GM19239 (cell line): ENCODE data around the gene POMGNT2.

Experiments
- DNase-seq: peaks from one replicate; pipeline ENCODE4 v3.0.0; 2011; ENCODE audit warnings: low spot score; ENCODE audit not compliant: insufficient read length
- FAIRE-seq: peaks from 2 replicates; lab custom pipeline; 2011; peaks lifted over from hg19 to GRCh38; lab: Jason Lieb, UNC

Gene POMGNT2

GRCh38 chr3:43104660-43105595 lies 951 bp downstream of the POMGNT2 start:
- FAIRE-seq, result no peak
- DNase-seq, result no peak

DNA sequence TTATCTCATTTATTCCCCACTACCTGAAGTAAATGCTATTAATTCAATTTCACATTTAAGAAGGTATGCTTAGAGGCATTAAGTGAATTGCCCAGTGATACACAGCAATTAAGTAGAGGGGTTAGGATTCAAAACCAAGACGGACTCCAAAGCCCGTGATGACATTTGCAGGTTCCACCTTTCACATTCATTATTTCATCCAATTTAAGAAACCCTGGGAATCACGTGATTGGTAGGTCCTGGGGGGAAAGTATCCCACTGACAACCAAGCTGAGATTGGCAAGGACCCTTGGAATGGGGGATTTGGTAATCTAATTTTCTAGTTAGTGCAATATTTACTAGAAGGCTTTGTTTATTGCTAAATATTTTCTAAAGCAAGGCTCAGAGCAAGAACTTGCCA lies 1.8 kb downstream of the POMGNT2 start:
- no peak for FAIRE-seq
- DNase-seq, result no peak

DNA sequence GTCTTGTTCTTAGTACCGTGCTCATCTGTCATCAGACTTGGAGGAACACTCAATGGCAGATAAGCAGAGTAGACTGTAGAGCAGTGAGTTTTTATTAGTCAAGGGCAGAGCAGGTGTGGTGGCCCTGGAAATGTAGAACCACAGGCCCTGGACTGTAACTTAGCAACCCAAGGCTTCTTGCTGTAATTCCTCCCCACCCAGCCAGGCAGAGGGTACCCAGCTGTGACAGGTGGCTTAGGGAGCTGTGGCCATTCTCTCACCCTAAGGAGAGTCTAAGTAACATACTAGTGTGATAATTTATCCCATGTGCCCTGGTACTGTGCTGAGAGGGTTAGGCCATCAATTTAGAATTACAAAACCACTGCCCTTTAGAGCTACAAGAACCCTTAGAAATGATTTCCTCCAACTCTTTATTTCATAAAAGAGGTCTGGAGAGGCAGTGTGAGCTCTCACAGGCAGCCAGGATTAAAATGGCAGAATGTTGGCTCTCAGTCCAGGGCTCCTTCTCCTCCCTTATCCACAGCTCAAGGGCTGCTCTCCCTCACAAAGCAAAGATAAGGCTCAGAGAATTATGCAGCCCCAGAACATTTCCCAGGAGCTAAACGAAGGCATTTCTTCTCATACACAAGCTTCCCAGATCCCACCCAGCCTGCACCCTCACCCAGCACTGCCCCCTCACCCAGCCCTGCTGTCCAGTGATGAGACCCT lies 3.0 kb downstream of the POMGNT2 start:
- no peak for DNase-seq
- no peak for FAIRE-seq

GRCh38 chr3:43098761-43099160 lies 7.1 kb downstream of the POMGNT2 start:
- FAIRE-seq (no peak), DNase-seq (no peak)

DNA sequence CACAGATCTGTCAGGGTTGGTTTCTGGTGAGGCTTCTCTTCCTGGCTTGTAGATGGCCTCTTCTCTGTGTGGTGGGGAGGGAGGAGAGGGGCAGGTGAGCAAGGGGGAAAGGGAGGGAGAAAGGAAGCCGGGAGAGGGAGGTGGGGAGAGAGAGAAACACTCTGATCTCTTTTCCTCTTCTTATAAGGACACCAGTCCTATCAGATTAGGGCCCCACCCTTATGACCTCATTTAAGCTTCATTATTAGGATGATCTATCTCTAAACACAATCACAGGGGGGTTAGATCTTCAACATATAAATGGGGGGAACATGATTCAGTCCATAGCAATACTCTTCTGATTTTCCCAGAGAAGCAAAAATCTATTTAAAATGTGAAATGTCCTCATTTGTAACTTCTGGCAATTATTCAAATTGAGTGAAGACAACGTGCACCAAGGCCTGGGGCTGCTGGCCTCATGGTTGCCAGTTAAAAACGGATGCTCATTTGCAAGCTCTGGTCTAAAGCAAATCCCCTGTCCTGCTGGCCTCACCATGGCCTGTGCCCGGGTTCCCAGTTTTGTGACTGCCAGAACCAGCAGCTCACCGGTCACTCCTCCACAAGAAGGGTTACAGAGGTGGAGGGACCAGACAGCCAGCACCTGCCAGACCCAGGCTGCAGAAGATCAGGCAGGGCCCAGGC lies 8.3 kb downstream of the POMGNT2 start:
- no peak for FAIRE-seq

GRCh38 chr3:43096761-43097160 lies 9.1 kb downstream of the POMGNT2 start:
- no peak for DNase-seq
- no peak for FAIRE-seq

More for the DNA sequence above, 8.3 kb downstream of the POMGNT2 start:
- no peak for DNase-seq

DNA sequence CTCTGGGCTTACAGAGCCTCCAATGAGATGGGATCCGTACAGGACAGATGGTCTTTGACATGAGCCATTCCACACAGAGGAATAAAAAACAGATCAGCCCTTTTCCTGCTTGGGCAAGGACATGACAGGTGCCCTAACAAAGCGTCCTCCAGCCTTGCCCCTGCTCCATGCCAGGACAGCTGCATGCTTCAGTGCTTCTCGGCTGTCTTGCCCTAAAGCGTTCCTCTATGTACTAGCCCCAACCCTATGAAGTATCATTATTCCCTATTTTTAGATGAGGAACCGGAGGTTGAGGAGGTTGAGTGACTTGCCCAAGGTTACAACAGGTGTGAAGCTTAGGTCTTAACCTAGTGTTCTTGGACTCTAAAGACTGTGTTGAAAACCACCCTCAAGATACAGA lies 10.5 kb downstream of the POMGNT2 start:
- DNase-seq, result no peak
- no peak for FAIRE-seq

- FAIRE-seq (no peak), DNase-seq (no peak)
Measured at GRCh38 chr3:43094851-43095250, 11.0 kb downstream of the POMGNT2 start.

GRCh38 chr3:43094381-43094780 lies 11.5 kb downstream of the POMGNT2 start:
- FAIRE-seq (no peak), DNase-seq (no peak)

DNA sequence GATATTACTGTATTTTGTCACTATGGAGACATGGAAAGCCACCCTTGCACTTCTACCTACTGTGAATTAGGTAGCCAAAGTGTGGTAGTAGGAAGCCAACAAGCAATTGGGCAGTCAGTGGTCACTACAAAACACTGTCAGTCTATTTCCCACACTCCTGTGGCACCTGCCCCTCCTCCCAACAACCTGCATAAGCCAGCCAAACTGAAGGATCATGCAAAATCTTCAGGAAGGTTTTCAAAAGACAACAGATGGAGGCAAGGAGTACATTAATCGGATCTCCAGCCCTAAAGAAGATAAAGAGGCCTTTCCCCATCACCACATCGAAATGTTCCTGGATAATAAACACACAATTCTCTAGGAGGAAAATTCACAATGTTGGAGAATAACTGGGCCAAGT lies 11.9 kb downstream of the POMGNT2 start:
- no peak for FAIRE-seq

GRCh38 chr3:43093006-43093405 lies 12.9 kb downstream of the POMGNT2 start:
- no peak for FAIRE-seq
- no peak for DNase-seq

More for the DNA sequence above, 11.9 kb downstream of the POMGNT2 start:
- DNase-seq, result no peak

DNA sequence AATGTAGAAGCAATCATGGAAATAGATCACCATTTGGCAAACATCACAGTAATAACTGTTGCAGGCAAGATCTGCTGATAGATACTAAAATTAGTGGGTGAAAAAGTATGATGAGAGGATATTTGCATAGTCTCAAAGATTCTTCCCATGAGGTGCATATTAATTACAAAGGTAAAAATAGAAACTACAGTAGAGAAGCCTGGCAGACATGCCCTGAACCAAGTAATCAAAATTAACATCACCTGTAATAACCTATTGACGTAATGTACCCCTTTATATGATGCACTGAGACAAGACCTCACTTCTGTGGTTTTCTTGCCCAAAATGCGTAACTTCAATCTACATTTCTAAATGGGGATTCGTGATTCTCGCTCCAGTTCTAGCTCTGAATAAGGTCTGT lies 14.4 kb downstream of the POMGNT2 start:
- no peak for FAIRE-seq

GRCh38 chr3:43090238-43090637 lies 15.6 kb downstream of the POMGNT2 start:
- DNase-seq, result no peak
- no peak for FAIRE-seq

More for the DNA sequence above, 14.4 kb downstream of the POMGNT2 start:
- no peak for DNase-seq

DNA sequence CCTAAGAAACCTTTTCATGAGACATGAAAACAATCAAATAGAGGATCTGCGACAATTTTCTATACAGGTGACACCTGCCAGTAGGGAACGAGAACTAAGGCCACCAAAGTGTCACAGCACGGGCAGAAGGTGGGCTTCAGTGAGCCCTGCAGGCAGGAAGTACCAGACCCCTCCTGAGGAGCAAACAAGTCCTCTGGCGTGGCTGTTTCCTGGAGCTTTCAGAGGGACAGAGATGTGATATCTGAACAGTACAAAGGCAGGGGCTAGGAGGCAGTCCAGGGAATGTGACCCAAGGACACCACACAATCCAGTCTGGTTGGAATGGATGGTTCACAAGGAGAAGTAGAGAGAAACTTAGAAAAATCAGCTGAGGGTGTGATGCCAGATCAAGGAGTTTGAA lies 16.8 kb downstream of the POMGNT2 start:
- no peak for FAIRE-seq

GRCh38 chr3:43087249-43087776 lies 18.6 kb downstream of the POMGNT2 start:
- no peak for DNase-seq
- no peak for FAIRE-seq

More for the DNA sequence above, 16.8 kb downstream of the POMGNT2 start:
- DNase-seq, result no peak

DNA sequence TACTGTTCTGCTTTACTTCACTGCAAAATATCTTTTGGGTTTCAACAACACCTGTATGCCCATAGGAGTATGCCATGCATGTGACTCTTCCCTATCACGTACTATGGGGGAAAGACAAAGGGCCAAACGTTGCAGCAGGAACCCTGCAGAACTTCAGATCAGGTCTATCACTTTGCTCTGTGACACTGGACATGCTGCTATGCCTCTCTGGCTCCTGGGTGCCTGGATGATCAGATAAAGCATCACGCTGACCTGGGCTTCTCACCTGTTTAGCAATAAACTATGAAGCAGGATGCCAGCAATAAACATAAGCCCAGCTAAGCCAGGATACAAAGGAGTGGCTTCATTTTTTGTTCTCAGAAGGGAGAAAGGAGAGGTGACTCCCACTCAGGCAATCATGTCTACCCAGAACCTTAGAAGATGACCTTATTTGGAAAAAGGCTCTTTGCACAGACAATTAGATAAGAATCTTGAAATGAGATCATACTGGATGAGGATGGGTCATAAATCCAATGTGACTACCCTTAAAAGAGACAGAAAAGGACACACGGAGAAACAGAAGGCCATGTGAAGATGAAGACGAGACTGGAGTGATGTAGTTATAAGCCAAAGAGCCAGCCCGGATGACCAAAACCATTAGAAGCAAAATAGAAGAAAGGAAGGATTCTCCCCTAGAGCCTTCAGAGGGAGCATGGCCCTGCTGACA lies 19.3 kb downstream of the POMGNT2 start:
- no peak for DNase-seq
- no peak for FAIRE-seq

- DNase-seq (no peak), FAIRE-seq (no peak)
Measured at GRCh38 chr3:43082457-43082856, 23.4 kb downstream of the POMGNT2 start.

DNA sequence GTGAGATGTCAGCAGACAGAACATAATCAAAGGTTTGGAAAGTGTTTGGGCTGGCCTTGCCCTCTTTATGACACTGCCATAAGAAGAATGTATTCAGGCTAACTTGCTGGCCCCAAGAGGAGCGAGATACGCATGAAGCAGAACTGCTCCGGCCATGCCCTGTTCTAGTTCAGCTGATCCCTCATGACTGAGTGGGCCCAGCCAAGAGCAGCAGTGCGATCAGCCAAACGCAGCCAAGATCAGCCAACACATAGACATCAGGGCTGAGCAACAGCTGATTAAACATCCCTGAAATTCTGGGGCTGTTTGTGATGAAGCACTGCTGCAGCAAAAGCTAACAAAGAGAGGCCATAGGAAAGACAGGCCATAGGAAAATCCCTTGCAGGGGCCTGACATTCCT lies 24.1 kb downstream of the POMGNT2 start:
- FAIRE-seq (no peak), DNase-seq (no peak)

GRCh38 chr3:43080726-43081568 lies 24.9 kb downstream of the POMGNT2 start:
- no peak for DNase-seq
- FAIRE-seq, result no peak
